Measurements from ENCODE around the gene ODC1. TPM values are rescaled to one million over a fixed set of nuclear protein-coding genes. Genes with fewer than 3 reads are reported as not detected.

ODC1 gene
- total RNA-seq, 4 donors from 2014 or later = 70.1 to 158 (median 94.8) TPM

- Histone ChIP-seq H3K9me3 (no peaks in the 10 kb centered on the region), H3K27me3 (peaks cover 0 to 10% of the 10 kb centered on the region in 2 donors), H3K4me1 (no peaks in the 10 kb centered on the region), H3K27ac (no peak overlapping the region), H3K4me3 (no peak overlapping the region), H3K36me3 (no peaks in the 10 kb centered on the region)
- no peak for TF ChIP-seq POLR2A (IDR thresholded peaks at IDR 0.05)
- TF ChIP-seq EP300 (IDR thresholded peaks at IDR 0.05) = no peak
- no peak for TF ChIP-seq CTCF (IDR thresholded peaks at IDR 0.05)
- 78 to 85% methylated on average over 12 of the region's 12 CpGs for WGBS, 2 donors
- no peak for DNase-seq (ENCODE audit: low spot score in 2 of 2)
Observed at GRCh38 chr2:10478298-10478625, 30.1 kb upstream of the ODC1 start.

GRCh38 chr2:10477443-10478297 lies 29.5 kb upstream of the ODC1 start:
- Histone ChIP-seq H3K9me3 (no peaks in the 10 kb centered on the region), H3K36me3 (no peaks in the 10 kb centered on the region), H3K27me3 (peaks cover 0 to 6% of the 10 kb centered on the region in 2 donors), H3K4me1 (no peaks in the 10 kb centered on the region), H3K27ac (no peak overlapping the region), H3K4me3 (no peak overlapping the region)
- TF ChIP-seq POLR2A (IDR thresholded peaks at IDR 0.05) = no peak
- TF ChIP-seq EP300 (IDR thresholded peaks at IDR 0.05) = no peak
- TF ChIP-seq CTCF (IDR thresholded peaks at IDR 0.05) = no peak
- no peak for DNase-seq (ENCODE audit: low spot score in 2 of 2)
- 59 to 60% methylated on average over 15 to 16 of the region's 16 CpGs for WGBS, 2 donors

DNA sequence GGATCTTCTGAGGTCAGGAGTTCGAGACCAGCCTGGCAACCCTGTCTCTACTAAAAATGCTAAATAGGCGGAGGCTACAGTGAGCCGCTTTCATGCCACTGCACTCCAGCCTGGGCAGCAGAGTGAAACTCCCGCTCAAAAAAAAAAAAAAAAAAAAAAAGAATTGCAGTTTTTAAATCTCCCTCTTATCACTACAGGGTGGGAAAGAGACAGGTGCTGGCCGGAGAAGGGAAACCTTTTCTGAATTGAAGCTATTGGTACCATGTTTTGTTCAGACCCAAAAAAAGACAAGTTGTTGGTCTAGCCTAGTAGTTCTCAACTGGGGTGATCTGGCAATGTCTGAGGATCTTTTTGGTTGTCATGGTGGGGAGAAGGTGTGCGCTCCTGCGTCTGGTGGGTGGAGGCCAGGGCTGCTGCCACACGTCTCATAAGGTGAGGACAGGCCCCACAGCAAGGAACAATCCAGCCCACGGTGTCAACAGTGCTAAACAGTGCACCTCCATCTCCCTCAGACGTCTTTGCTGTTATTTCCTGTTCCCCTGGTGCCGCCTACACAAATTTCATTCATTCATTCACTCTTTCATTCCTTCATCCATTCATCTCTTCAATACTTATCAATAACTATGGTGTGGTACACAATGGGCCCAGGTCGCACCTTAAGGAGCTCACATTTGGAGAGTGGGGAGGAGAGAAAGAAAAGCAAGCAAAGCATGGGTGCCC lies 28.8 kb upstream of the ODC1 start:
- WGBS, 2 donors = 86 to 87% methylated on average over 12 of the region's 12 CpGs
- H3K9me3 ChIP-seq = no peaks in the 10 kb centered on the region
- no peak for DNase-seq (ENCODE audit: low spot score in 2 of 2)

GRCh38 chr2:10475811-10476660 lies 27.9 kb upstream of the ODC1 start:
- Histone ChIP-seq H3K4me1 (no peaks in the 10 kb centered on the region), H3K27ac (no peak overlapping the region), H3K27me3 (no peaks in the 10 kb centered on the region), H3K9me3 (no peaks in the 10 kb centered on the region), H3K4me3 (no peak overlapping the region), H3K36me3 (no peaks in the 10 kb centered on the region)
- WGBS, 2 donors = 79 to 85% methylated on average over 20 to 22 of the region's 22 CpGs
- no peak for DNase-seq (ENCODE audit: low spot score in 2 of 2)
- TF ChIP-seq CTCF (IDR thresholded peaks at IDR 0.05) (no peak), EP300 (IDR thresholded peaks at IDR 0.05) (no peak), POLR2A (IDR thresholded peaks at IDR 0.05) (no peak)

More for the DNA sequence above, 28.8 kb upstream of the ODC1 start:
- H3K4me1 ChIP-seq = no peaks in the 10 kb centered on the region
- TF ChIP-seq EP300 (IDR thresholded peaks at IDR 0.05) = no peak
- no peak for TF ChIP-seq CTCF (IDR thresholded peaks at IDR 0.05)
- no peak for TF ChIP-seq POLR2A (IDR thresholded peaks at IDR 0.05)
- no peaks in the 10 kb centered on the region for H3K36me3 ChIP-seq
- no peak overlapping the region for H3K27ac ChIP-seq
- no peak overlapping the region for H3K4me3 ChIP-seq
- H3K27me3 ChIP-seq = no peaks in the 10 kb centered on the region

Data from tibial nerve (tissue), 4 donors.